ENCODE measurements around the gene CECR2.

Gene CECR2

DNA sequence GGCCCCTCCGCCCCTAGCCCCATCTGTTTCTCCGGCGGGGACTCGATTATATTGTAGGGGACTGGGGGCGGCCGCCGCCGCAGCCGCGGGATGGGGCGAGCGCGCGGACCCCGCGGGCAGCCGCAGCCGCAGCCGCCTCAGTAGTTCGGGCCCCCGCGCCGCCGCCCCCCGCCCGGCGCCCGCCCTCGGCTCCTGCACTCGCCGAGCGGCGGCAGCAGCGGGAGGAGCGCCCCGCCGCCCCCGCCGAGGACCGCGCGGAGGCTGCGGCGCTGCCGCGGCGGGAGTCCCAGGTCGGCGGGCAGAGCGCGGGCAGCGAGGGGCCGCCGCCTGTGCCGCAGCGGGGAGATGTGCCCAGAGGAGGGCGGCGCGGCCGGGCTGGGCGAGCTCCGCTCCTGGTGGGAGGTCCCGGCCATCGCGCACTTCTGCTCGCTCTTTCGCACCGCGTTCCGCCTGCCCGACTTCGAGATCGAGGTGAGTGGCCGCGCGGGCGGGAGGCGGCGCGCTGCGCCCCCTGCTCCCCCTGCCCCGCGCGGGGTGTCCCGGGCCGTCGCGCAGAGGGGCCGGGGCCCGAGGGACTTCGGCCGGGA lies at the start of gene CECR2:
CECR2 (plus strand) TSS at position 22 of the 587 bp plus-strand sequence; CDS start at position 346, 324 bp downstream.
- DNase-seq (ENCODE audit: low read depth in 3 of 3, low spot score in 1 of 3): no peak

- DNase-seq (ENCODE audit: low read depth in 3 of 3, low spot score in 1 of 3): no peak
Observed at GRCh38 chr22:17319546-17319945, 49.7 kb upstream of the CECR2 start.

DNA sequence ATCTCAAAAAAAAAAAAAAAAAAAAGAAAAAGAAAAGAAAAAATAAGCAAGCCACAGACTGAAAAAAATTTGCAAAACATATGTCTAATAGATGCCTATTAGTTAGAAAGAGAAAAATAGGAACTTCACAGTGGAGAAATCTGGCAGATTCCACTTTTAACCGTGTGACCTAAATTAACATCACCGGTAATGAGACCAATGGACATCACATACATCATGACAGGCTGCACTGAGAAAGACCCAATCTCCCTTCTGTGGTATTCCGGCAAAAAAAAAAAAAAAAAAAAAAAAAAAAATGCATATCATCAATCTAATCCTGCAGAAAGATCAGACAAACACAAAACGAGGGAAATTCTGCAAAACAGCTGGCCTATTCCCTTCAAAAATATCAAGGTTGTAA lies 46.7 kb upstream of the CECR2 start:
- DNase-seq (ENCODE audit: low read depth in 3 of 3, low spot score in 1 of 3): no peak

- DNase-seq (ENCODE audit: low read depth in 3 of 3, low spot score in 1 of 3): no peak
Observed at GRCh38 chr22:17331690-17332089, 37.6 kb upstream of the CECR2 start.

- DNase-seq (ENCODE audit: low read depth in 3 of 3, low spot score in 1 of 3): no peak
Observed at GRCh38 chr22:17332109-17332800, 37.0 kb upstream of the CECR2 start.

DNA sequence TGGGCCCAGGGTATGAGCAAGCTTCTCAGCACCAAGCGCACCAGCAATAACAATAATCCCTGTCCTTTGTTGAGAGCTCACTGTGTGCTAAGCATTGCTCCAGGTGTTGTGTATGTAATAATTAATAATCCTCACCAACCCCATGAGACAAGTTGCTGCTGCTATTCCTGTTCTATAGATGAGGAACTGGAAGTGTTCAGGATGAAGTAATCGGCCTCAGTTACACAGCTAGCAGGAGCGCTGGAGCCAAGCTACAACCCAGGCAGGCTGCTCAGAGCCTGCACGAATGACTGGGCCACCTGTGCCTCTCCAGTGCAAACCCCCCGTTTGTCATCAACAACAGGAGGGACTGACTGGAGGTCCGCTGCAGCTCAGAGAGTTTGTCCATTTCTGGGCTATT lies 35.2 kb upstream of the CECR2 start:
- DNase-seq (ENCODE audit: low read depth in 3 of 3, low spot score in 1 of 3): no peak

DNA sequence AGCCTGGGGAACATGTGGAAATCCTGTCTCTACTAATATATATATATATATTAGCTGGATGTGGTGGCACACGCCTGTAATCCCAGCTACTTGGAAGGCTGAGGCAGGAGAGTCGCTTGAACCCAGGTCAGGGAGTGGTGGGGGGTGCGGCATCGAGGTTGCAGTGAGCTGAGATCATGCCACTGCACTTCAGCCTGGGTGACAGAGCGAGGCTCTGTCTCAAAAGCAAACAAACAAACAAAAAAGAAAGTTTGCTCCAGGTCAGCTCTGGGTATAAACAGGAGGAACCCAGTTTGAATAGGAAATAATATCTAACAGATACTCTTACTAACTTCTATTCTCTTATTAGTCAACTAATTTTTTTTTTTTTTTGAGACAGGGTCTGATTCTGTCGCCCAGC lies 34.3 kb upstream of the CECR2 start:
- no peak for DNase-seq (ENCODE audit: low read depth in 3 of 3, low spot score in 1 of 3)

DNA sequence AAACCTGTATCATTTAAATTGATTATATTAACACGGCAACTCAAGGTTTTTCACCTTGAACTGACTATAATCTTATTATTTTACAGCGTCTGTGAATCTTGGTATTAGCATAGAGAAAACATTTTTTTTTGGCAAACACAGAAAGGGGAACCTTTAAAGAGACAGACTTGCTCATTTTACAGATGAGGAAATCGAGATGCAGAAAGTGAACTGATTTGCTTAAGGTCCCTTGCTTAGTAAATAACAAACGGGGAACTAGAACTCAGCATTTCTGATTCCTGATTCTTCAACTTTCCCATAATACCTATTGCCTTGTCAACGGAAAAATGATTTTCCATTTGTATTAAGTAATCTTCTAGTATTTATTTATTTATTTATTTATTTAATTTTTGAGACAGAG lies 33.2 kb upstream of the CECR2 start:
- DNase-seq (ENCODE audit: low read depth in 3 of 3, low spot score in 1 of 3): no peak

- no peak for DNase-seq (ENCODE audit: low read depth in 3 of 3, low spot score in 1 of 3)
Observed at GRCh38 chr22:17337639-17338038, 31.6 kb upstream of the CECR2 start.

- DNase-seq (ENCODE audit: low read depth in 3 of 3, low spot score in 1 of 3): no peak
Observed at GRCh38 chr22:17339095-17339693, 30.1 kb upstream of the CECR2 start.

DNA sequence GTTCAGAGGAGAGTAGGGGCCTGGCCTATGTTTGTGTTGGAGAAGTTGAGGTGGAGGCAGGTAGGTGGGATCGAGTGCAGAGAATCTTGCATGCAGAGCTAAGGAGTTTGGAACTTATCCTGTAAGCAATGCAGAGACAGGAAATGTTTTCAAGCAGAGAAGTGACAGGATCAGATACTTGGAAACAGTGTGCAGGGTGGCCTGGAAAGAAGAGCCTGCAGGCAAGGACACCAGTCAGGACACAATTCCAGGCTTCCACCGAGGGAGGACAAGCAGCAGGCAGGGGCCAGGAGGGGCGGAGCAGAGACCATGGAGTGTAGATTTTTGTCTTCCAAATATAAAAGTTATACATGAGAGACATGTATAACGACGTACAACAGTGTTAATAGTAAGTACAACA lies 26.9 kb upstream of the CECR2 start:
- no peak for DNase-seq (ENCODE audit: low read depth in 3 of 3, low spot score in 1 of 3)

DNA sequence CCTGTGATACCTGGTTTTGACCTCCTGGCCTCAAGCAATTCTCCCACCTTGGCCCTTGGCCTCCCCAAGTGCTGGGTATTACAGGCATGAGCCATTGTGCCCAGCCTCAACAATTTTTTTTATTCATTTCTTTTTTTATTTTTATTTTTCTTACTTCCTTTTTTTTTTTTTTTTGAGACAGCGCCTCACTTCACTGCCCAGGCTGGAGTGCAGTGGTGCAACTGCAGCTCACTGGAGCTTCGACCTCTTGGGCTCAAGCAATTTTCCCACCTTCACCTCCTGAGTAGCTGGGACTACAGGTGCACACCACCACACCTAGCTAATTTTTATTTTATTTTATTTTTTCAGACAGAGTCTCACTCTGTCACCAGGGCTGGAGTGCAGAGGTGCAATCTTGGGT lies 25.5 kb upstream of the CECR2 start:
- no peak for DNase-seq (ENCODE audit: low read depth in 3 of 3, low spot score in 1 of 3)

DNA sequence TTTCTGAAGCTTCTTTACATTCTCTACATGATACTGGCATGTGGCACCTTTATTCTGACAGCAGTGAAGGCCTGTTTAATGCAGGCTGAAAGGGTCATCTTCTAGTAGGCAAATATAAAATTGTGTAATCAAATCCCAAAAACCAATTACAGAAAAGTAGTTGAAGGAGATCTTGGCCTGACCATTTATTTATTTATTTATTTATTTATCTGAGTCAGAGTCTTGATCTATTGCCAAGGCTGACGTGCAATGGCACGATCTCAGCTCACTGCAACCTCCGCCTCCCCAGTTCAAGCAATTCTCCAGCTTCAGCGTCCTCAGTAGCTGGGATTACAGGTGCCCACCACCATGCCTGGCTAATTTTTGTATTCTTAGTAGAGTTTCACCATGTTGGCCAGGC lies 22.7 kb upstream of the CECR2 start:
- no peak for DNase-seq (ENCODE audit: low read depth in 3 of 3, low spot score in 1 of 3)

DNA sequence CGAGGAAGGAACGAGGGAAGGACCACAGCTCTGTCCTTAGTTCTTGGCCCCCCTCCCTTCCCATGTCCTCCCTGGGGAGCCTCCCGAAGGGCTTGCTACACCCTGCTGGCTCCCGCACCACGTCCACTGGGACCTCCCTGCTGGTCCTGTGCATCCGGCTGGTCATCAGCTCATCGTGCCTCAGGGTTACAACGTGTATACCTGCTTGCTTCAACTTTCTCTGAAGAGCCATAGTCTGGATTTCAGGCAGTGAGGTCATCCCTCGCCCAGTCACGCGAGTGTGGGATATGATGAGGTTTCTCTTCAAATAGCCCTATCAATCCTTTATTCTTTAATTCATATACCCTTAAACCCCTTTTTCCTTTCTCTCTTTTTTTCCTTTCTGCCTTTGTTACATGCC lies 21.5 kb upstream of the CECR2 start:
- DNase-seq (ENCODE audit: low read depth in 3 of 3, low spot score in 1 of 3): no peak

DNA sequence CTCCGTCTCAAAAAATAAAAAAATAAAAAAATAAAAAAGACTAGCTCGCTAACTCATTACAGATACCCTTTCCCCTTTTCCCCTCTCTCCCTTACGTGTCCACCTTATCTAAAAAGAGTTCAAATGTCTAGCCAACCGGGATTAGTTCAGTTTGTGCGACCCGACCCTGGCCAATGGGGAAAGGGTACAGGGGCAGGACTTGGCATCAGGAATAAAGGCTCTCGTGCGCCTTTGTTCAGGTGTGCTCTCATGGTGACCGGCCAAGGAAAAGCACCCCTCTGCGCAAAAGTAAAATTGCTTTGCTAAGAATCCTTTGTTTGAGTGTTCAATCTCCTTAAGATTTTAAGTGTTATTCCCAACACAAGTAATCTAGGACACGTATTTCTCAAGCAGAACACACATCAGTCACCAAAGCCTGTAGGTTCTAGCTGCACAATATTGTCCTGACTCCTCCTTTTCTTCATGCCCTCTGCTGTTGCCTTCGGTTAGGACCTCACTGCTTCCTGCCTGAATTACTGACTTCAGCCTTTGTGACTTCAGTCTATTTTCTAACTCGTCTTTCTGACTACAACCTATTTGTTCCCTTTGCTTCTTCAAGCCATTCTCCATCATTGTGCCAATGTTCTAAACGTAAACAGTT lies 20.7 kb upstream of the CECR2 start:
- DNase-seq (ENCODE audit: low read depth in 3 of 3, low spot score in 1 of 3): no peak

- DNase-seq (ENCODE audit: low read depth in 3 of 3, low spot score in 1 of 3): no peak
Observed at GRCh38 chr22:17349172-17349571, 20.1 kb upstream of the CECR2 start.

DNA sequence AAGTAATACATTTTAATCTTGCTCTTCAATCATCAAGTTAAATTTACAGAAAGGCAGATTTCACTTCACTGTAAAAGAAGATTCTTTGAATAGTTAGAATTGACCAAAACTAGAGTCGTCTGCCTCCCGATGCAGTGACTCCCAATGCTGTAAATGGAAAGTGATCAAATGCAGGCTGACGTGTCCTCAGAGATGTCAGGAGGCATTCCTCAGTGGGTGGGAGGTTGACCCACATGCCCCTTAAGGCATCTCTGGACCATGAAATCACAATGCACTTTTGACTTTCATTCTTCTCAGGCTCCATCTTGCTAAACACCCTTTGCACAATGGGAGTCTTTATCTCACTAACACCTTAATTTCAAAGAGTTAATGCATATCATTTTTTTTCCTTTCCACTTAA lies 19.0 kb upstream of the CECR2 start:
- no peak for DNase-seq (ENCODE audit: low read depth in 3 of 3, low spot score in 1 of 3)

- DNase-seq (ENCODE audit: low read depth in 3 of 3, low spot score in 1 of 3): no peak
Observed at GRCh38 chr22:17352798-17353197, 16.5 kb upstream of the CECR2 start.

- DNase-seq (ENCODE audit: low read depth in 3 of 3, low spot score in 1 of 3): no peak
Observed at GRCh38 chr22:17357688-17358087, 11.6 kb upstream of the CECR2 start.

DNA sequence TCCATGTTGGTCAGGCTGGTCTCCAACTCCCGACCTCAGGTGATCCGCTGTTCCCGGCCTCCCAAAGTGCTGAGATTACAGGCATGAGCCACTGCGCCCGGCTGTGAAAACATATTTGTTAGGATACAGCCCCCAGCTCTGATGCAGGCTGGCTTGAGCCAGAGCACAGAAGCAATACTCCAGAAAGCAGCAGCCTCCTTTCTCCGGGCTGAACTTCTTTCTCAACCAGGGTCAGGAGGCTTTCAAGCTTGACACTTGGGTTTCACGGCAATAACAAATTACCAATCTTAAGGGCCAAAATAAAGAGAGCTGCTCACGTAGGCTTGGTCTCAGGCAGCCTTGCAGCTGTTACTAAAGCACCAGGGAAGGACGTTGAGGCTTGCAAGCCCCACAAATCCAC lies 10.8 kb upstream of the CECR2 start:
- DNase-seq (ENCODE audit: low read depth in 3 of 3, low spot score in 1 of 3): no peak

- DNase-seq (ENCODE audit: low read depth in 3 of 3, low spot score in 1 of 3): no peak
Observed at GRCh38 chr22:17359501-17359900, 9.8 kb upstream of the CECR2 start.

DNA sequence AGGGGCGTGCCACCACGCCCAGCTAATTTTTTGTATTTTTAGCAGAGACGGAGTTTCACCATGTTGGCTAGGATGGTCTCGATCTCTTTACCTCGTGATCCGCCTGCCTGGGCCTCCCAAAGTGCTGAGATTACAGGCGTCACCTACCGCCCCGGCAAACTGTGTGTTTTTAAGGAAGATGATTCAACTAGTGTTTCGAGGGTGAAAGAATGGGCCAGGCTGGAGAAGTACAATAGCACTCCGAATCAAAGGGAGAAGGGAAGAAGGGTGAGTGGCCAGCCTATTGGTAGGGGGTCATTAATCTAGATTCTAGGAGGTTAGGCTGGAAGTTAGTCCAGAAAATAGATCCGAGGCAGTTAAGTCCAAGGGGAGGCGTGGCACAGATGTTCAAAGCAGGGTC lies 2.9 kb upstream of the CECR2 start:
- no peak for DNase-seq (ENCODE audit: low read depth in 3 of 3, low spot score in 1 of 3)

All from stimulated activated CD4-positive, alpha-beta T cell treated with anti-CD3 and anti-CD28 coated beads, TNF-alpha, amount 100 ng/mL, for 1 hour (primary cell).